ENCODE results near the gene UTP20. TPM values are rescaled to one million over a fixed set of nuclear protein-coding genes. Genes with fewer than 3 reads are reported as not detected.

Gene UTP20
- total and polyA plus RNA-seq, 10 donors: 1.5 to 21.5 (median 14.2) TPM

GRCh38 chr12:101361455-101361854 is 81.5 kb downstream of the UTP20 start:
- H3K36me3 ChIP-seq: peaks cover 0 to 100% (median 62%) of the 10 kb centered on the region in 6 donors
- 85 to 98% (median 94%) methylated on average over 8 of the region's 8 CpGs for WGBS, 5 donors

GRCh38 chr12:101368016-101368415 is 88.1 kb downstream of the UTP20 start:
- H3K27me3 ChIP-seq (replicated peaks in 1 of 7): no peaks in the 10 kb centered on the region
- 90 to 98% (median 96%) methylated on average over 6 of the region's 6 CpGs for WGBS, 5 donors
- H3K4me1 ChIP-seq: no peaks in the 10 kb centered on the region
- intact Hi-C loops (cut with DNase I; ENCODE audit: low total_unique reads): no loop called here
- TF ChIP-seq POLR2AphosphoS5 (IDR thresholded peaks at IDR 0.05): no peak
- no peak for TF ChIP-seq CTCF (IDR thresholded peaks at IDR 0.05 in 8 of 11, conservative IDR thresholded peaks at IDR 0.05 in 3 of 11)
- TF ChIP-seq POLR2A (IDR thresholded peaks at IDR 0.05): no peak
- no peak overlapping the region for H3K27ac ChIP-seq
- H3K36me3 ChIP-seq: peaks cover 0 to 100% (median 85%) of the 10 kb centered on the region in 6 donors
- no peaks in the 10 kb centered on the region for H3K9me3 ChIP-seq
- no peak for DNase-seq
- no peak overlapping the region for H3K4me3 ChIP-seq

More at GRCh38 chr12:101361455-101361854, 81.5 kb downstream of the UTP20 start:
- intact Hi-C loops (cut with DNase I; ENCODE audit: low total_unique reads): no loop called here
- no peaks in the 10 kb centered on the region for H3K9me3 ChIP-seq
- DNase-seq: no peak
- no peaks in the 10 kb centered on the region for H3K27me3 ChIP-seq (replicated peaks in 1 of 7)
- no peaks in the 10 kb centered on the region for H3K4me1 ChIP-seq
- no peak for TF ChIP-seq POLR2AphosphoS5 (IDR thresholded peaks at IDR 0.05)
- no peak for TF ChIP-seq POLR2A (IDR thresholded peaks at IDR 0.05)
- no peak for TF ChIP-seq CTCF (IDR thresholded peaks at IDR 0.05 in 8 of 11, conservative IDR thresholded peaks at IDR 0.05 in 3 of 11)
- H3K4me3 ChIP-seq: no peak overlapping the region
- H3K27ac ChIP-seq: no peak overlapping the region

GRCh38 chr12:101372431-101372830 is 92.5 kb downstream of the UTP20 start:
- no peaks in the 10 kb centered on the region for H3K9me3 ChIP-seq
- 96 to 98% (median 98%) methylated on average over 1 of the region's 1 CpG for WGBS, 5 donors
- H3K4me3 ChIP-seq: no peak overlapping the region
- DNase-seq: no peak
- H3K27ac ChIP-seq: no peak overlapping the region
- TF ChIP-seq POLR2A (IDR thresholded peaks at IDR 0.05) (no peak), CTCF (IDR thresholded peaks at IDR 0.05 in 8 of 11, conservative IDR thresholded peaks at IDR 0.05 in 3 of 11) (no peak), POLR2AphosphoS5 (IDR thresholded peaks at IDR 0.05) (no peak)
- peaks cover 0 to 100% (median 81%) of the 10 kb centered on the region in 6 donors for H3K36me3 ChIP-seq
- no peaks in the 10 kb centered on the region for H3K4me1 ChIP-seq
- no peaks in the 10 kb centered on the region for H3K27me3 ChIP-seq (replicated peaks in 1 of 7)
- intact Hi-C loops (cut with DNase I; ENCODE audit: low total_unique reads): no loop called here

GRCh38 chr12:101375573-101375972 is 95.7 kb downstream of the UTP20 start:
- 72 to 87% (median 75%) methylated on average over 5 of the region's 5 CpGs for WGBS, 5 donors
- intact Hi-C loops (cut with DNase I; ENCODE audit: low total_unique reads): no loop called here
- TF ChIP-seq POLR2A (IDR thresholded peaks at IDR 0.05) (no peak), POLR2AphosphoS5 (IDR thresholded peaks at IDR 0.05) (no peak), CTCF (IDR thresholded peaks at IDR 0.05 in 8 of 11, conservative IDR thresholded peaks at IDR 0.05 in 3 of 11) (no peak)

More at GRCh38 chr12:101375573-101375972, 95.7 kb downstream of the UTP20 start:
- no peak overlapping the region for H3K27ac ChIP-seq
- no peak overlapping the region for H3K4me3 ChIP-seq
- no peak for DNase-seq
- no peaks in the 10 kb centered on the region for H3K4me1 ChIP-seq
- H3K9me3 ChIP-seq: no peaks in the 10 kb centered on the region
- H3K27me3 ChIP-seq (replicated peaks in 1 of 7): no peaks in the 10 kb centered on the region
- peaks cover 0 to 100% (median 74%) of the 10 kb centered on the region in 6 donors for H3K36me3 ChIP-seq
